Measurements from ENCODE around the gene SAE1.

SAE1 gene

DNA sequence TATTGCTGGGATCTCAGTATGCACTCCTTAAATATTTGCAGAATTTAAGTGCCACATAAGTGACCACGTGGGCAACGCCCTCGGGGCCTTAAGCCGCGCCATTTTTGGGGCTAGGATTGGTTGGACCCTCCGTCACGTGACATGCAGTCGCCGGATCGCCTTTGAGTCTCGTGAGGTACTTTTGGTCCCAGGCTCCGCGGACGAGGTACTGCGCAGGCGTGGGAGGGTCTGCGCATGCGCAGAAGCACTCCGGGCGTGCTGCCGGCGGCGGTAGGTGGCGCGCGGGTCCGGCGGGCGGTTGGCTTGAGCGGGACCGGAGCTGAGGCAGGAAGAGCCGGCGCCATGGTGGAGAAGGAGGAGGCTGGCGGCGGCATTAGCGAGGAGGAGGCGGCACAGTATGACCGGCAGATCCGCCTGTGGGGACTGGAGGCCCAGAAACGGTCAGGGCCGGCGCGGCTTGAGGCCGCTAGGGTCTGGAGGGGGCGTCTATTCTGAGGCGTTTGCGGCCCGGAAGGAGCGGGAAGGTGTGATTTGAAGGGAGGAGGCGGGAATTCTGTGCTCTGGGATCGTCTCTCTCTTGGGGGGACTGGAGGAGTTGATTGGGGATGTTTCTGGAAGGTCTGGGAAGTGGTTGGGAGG lies at the start of gene SAE1:
Gene SAE1, plus strand, starts transcription at position 247 of the 639 bp plus-strand sequence. Its CDS starts 96 bp downstream, at position 343.
- TF ChIP-seq, protein P1, sequence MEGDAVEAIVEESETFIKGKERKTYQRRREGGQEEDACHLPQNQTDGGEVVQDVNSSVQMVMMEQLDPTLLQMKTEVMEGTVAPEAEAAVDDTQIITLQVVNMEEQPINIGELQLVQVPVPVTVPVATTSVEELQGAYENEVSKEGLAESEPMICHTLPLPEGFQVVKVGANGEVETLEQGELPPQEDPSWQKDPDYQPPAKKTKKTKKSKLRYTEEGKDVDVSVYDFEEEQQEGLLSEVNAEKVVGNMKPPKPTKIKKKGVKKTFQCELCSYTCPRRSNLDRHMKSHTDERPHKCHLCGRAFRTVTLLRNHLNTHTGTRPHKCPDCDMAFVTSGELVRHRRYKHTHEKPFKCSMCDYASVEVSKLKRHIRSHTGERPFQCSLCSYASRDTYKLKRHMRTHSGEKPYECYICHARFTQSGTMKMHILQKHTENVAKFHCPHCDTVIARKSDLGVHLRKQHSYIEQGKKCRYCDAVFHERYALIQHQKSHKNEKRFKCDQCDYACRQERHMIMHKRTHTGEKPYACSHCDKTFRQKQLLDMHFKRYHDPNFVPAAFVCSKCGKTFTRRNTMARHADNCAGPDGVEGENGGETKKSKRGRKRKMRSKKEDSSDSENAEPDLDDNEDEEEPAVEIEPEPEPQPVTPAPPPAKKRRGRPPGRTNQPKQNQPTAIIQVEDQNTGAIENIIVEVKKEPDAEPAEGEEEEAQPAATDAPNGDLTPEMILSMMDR (IDR thresholded peaks at IDR 0.05; ENCODE audit: low read depth, low read length), result peak; percentile 59
- DNase-seq (ENCODE audit: extremely low read depth, low read depth), result peak; percentile 96

DNA sequence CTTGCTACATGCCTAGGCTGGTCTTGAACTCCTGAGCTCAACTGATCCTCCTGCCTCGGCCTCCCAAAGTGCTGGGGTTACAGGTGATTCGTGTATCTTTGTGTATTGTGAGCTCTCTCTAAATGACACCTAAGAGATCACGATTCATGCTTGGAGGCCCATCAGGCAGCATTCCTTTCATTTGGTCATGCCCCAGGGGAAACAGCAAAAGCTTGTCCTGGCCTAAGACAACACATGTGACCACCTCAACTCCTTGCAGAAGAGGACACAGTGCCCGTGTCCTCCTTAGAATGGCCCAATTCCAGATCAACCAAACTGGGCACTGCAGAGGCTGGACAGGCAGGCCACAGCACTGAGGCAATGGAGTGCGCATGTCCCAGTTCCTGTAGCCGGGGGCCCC lies 49.5 kb upstream of the SAE1 start:
- DNase-seq (ENCODE audit: extremely low read depth, low read depth), result no peak
- TF ChIP-seq, protein P1 (IDR thresholded peaks at IDR 0.05; ENCODE audit: low read depth, low read length), result no peak

GRCh38 chr19:47082493-47082892 lies 48.1 kb upstream of the SAE1 start:
- TF ChIP-seq, protein P1 (IDR thresholded peaks at IDR 0.05; ENCODE audit: low read depth, low read length), result no peak
- DNase-seq (ENCODE audit: extremely low read depth, low read depth), result no peak

GRCh38 chr19:47084879-47085439 lies 45.7 kb upstream of the SAE1 start:
- DNase-seq (ENCODE audit: extremely low read depth, low read depth), result no peak
- TF ChIP-seq, protein P1 (IDR thresholded peaks at IDR 0.05; ENCODE audit: low read depth, low read length), result no peak

GRCh38 chr19:47086280-47086679 lies 44.4 kb upstream of the SAE1 start:
- DNase-seq (ENCODE audit: extremely low read depth, low read depth), result no peak
- TF ChIP-seq, protein P1 (IDR thresholded peaks at IDR 0.05; ENCODE audit: low read depth, low read length), result no peak

- TF ChIP-seq, protein P1 (IDR thresholded peaks at IDR 0.05; ENCODE audit: low read depth, low read length), result no peak
- no peak for DNase-seq (ENCODE audit: extremely low read depth, low read depth)
Observed at GRCh38 chr19:47089767-47090350, 40.8 kb upstream of the SAE1 start.

DNA sequence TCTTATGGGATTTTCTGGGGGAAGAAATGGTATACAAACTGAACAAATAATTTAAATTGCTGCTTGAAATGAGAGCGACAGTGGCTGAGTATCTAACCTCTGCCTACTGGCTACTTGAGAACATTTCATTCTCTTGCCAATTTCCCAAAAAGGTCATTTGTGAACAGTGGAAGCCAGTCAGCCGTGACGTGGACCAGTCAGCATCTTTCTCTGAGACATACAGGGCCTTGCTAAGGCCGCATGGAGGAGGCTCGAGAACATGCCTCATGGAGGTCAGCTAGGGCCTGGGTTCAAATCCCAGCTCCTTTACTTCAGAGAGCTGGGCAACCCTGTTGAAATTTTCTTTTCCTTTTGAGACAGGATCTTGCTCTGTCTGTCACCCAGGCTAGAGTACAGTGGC lies 37.4 kb upstream of the SAE1 start:
- TF ChIP-seq, protein P1 (IDR thresholded peaks at IDR 0.05; ENCODE audit: low read depth, low read length), result no peak
- no peak for DNase-seq (ENCODE audit: extremely low read depth, low read depth)
